Stimulated activated CD4-positive, alpha-beta T cell treated with anti-CD3 and anti-CD28 coated beads, Interleukin-4, amount 100 ng/mL, for 24 hours (primary cell): Measurements from ENCODE around the gene SLAMF1.
"Not testable (repeated sequence)": the region's sequence is repeated elsewhere in the genome, so short reads cannot be mapped to it uniquely, and the experiment has no call there.

ENCODE experiments used
- DNase-seq: peaks from one replicate; pipeline ENCODE4 v3.0.0-alpha.2; 2020

SLAMF1 gene

GRCh38 chr1:160588468-160588867, 58.4 kb downstream of the SLAMF1 start:
- DNase-seq: no peak

- no peak for DNase-seq
These were observed 62.1 kb downstream of the SLAMF1 start for GRCh38 chr1:160584784-160585183.

GRCh38 chr1:160582976-160583375, 63.9 kb downstream of the SLAMF1 start:
- not testable (repeated sequence) for DNase-seq

GRCh38 chr1:160581961-160582360, 64.9 kb downstream of the SLAMF1 start:
- DNase-seq: no peak

GRCh38 chr1:160580221-160580812, 66.5 kb downstream of the SLAMF1 start:
- DNase-seq: no peak

GRCh38 chr1:160579216-160579701, 67.6 kb downstream of the SLAMF1 start, which contains the start of gene CD84:
Gene CD84 (minus strand): TSS chr1:160579496. CDS start chr1:160579437, 59 bp downstream.
- DNase-seq: no peak

- DNase-seq: no peak
These were observed 68.2 kb downstream of the SLAMF1 start for GRCh38 chr1:160578525-160579191.

GRCh38 chr1:160578175-160578524, 68.7 kb downstream of the SLAMF1 start:
- DNase-seq: no peak

GRCh38 chr1:160577671-160578070, 69.2 kb downstream of the SLAMF1 start:
- no peak for DNase-seq

GRCh38 chr1:160576884-160577283, 70.0 kb downstream of the SLAMF1 start:
- no peak for DNase-seq

- DNase-seq: peak; percentile 65
These were observed 70.5 kb downstream of the SLAMF1 start for GRCh38 chr1:160576390-160576789.

GRCh38 chr1:160575112-160575664, 71.7 kb downstream of the SLAMF1 start:
- DNase-seq: no peak

- DNase-seq: no peak
These were observed 76.0 kb downstream of the SLAMF1 start for GRCh38 chr1:160570840-160571239.

- DNase-seq: no peak
These were observed 77.0 kb downstream of the SLAMF1 start for GRCh38 chr1:160569806-160570205.

GRCh38 chr1:160567858-160568682, 78.8 kb downstream of the SLAMF1 start:
- peak; percentile 77 for DNase-seq

GRCh38 chr1:160567341-160567740, 79.5 kb downstream of the SLAMF1 start:
- no peak for DNase-seq

GRCh38 chr1:160565564-160565963, 81.3 kb downstream of the SLAMF1 start:
- no peak for DNase-seq

GRCh38 chr1:160563230-160563629, 83.6 kb downstream of the SLAMF1 start:
- DNase-seq: not testable (repeated sequence)

- DNase-seq: not testable (repeated sequence)
These were observed 84.1 kb downstream of the SLAMF1 start for GRCh38 chr1:160562745-160563144.

GRCh38 chr1:160560806-160561205, 86.0 kb downstream of the SLAMF1 start:
- DNase-seq: no peak

GRCh38 chr1:160560045-160560705, 86.7 kb downstream of the SLAMF1 start:
- DNase-seq: no peak

- not testable (repeated sequence) for DNase-seq
These were observed 87.4 kb downstream of the SLAMF1 start for GRCh38 chr1:160559437-160559836.
